GM12878 (cell line): ENCODE data around the gene TMEM127. TPM values are rescaled to one million over a fixed set of nuclear protein-coding genes. Genes with fewer than 3 reads are reported as not detected.

Source experiments
- ATAC-seq: fragments of 200-7000 bp; cut with Tn5 transposase; 3 replicates; pipeline ENCODE4 v1.9.1; 2020; ENCODE audit warnings: mild to moderate bottlenecking, moderate library complexity
- BruUV-seq: library from RNA; stranded (reverse); fragments of 400-500 nt; replicated peaks from 2 replicates; lab custom pipeline; 2021; lab: Mats Ljungman, UMichigan
- CTCF ChIA-PET: fragments of 300-600 bp; sonication (Branson Sonifier 250); formaldehyde crosslinking; extraction: SDS; loops from one replicate; lab custom pipeline; 2021; ENCODE audit warnings: inconsistent platforms; lab: Yijun Ruan, JAX
- POLR2A ChIA-PET: fragments of 350-600 bp; formaldehyde crosslinking; extraction: SDS; loops from one replicate; lab custom pipeline; 2021; ENCODE audit warnings: inconsistent platforms; lab: Charles Lee
- RAD21 ChIA-PET: fragments of 300-600 bp; sonication (Branson Sonifier 250); formaldehyde crosslinking; loops from one replicate; lab custom pipeline; 2023; ENCODE audit warnings: antibody characterized with exemption; ENCODE audit not compliant: unreplicated experiment; lab: Charles Lee
- SMC1A ChIA-PET: fragments of 300-600 bp; sonication (Branson Sonifier 250); formaldehyde crosslinking; loops from one replicate; lab custom pipeline; 2023; ENCODE audit not compliant: unreplicated experiment, uncharacterized antibody; lab: Charles Lee
- DNase-seq: peaks from one replicate; pipeline ENCODE4 v3.0.0-alpha.2; 2011; ENCODE audit warnings: low read depth, low spot score
- FAIRE-seq: peaks from 3 replicates; lab custom pipeline; 2011; peaks lifted over from hg19 to GRCh38; lab: Jason Lieb, UNC
- H2AFZ ChIP-seq: 2 replicates; pipeline ENCODE4 v1.6.0; 2011; ENCODE audit warnings: low read depth, low read length, control low read depth; ENCODE audit not compliant: control insufficient read depth
- H3K27ac ChIP-seq: 2 replicates; pipeline ENCODE4 v1.5.1; 2011; ENCODE audit warnings: control low read depth; ENCODE audit not compliant: control insufficient read depth, insufficient read depth
- H3K27me3 ChIP-seq, 2 experiments: replicated peaks in 1 of 2; 2 replicates each; pipeline versions ENCODE4 v1.6.0 to v1.6.1; 2011; ENCODE audit warnings: low read length in 1 of 2; ENCODE audit not compliant: control insufficient read depth in 2 of 2, insufficient read depth in 2 of 2
- H3K36me3 ChIP-seq, 2 experiments: 2 replicates each; pipeline ENCODE4 v1.5.1; 2011; ENCODE audit warnings: low read length in 1 of 2; ENCODE audit not compliant: control insufficient read depth in 2 of 2, insufficient read depth in 2 of 2
- H3K4me1 ChIP-seq: 2 replicates; pipeline ENCODE4 v1.6.1; 2011; ENCODE audit warnings: mild to moderate bottlenecking, low read length, moderate library complexity, mixed read lengths; ENCODE audit not compliant: control insufficient read depth, insufficient read depth
- H3K4me2 ChIP-seq: 2 replicates; pipeline ENCODE4 v1.6.0; 2011; ENCODE audit warnings: control low read depth; ENCODE audit not compliant: control insufficient read depth, insufficient read depth
- H3K4me3 ChIP-seq: fragments of 200-600 bp; sonication (generic); 2 replicates; pipeline ENCODE4 v1.5.1; 2016
- H3K79me2 ChIP-seq: 2 replicates; pipeline ENCODE4 v1.6.0; 2011; ENCODE audit warnings: low read length; ENCODE audit not compliant: control insufficient read depth, insufficient read depth
- H3K9ac ChIP-seq: 2 replicates; pipeline ENCODE4 v1.8.0; 2011; ENCODE audit warnings: low read length, control low read depth, mixed read lengths; ENCODE audit not compliant: control insufficient read depth, insufficient read depth
- H3K9me3 ChIP-seq: replicated peaks from 3 replicates; pipeline ENCODE4 v1.5.1; 2011; ENCODE audit warnings: mild to moderate bottlenecking, low read length; ENCODE audit not compliant: control insufficient read depth, insufficient read depth
- H4K20me1 ChIP-seq: 2 replicates; pipeline ENCODE4 v1.6.0; 2011; ENCODE audit not compliant: control insufficient read depth, insufficient read depth
- BACH1 ChIP-seq: fragments of 450-650 bp; IDR thresholded peaks from 2 replicates; pipeline ENCODE4 v1.6.1; 2017; ENCODE audit warnings: mild to moderate bottlenecking, borderline replicate concordance
- CHD2 ChIP-seq: IDR thresholded peaks from 2 replicates; pipeline ENCODE4 v1.6.1; 2011; ENCODE audit warnings: low read depth, low read length, improper control_type of control experiment, borderline replicate concordance
- MTA2 ChIP-seq: fragments of 450-650 bp; IDR thresholded peaks from 2 replicates; pipeline ENCODE4 v1.6.1; 2016; ENCODE audit warnings: low read depth, mild to moderate bottlenecking, moderate library complexity
- RFX5 ChIP-seq: IDR thresholded peaks from 2 replicates; pipeline ENCODE4 v1.6.1; 2011; ENCODE audit warnings: low read depth, low read length, improper control_type of control experiment
- SMC3 ChIP-seq: IDR thresholded peaks from 2 replicates; pipeline ENCODE4 v1.6.1; 2011; ENCODE audit warnings: low read length, improper control_type of control experiment, borderline replicate concordance
- SUPT20H ChIP-seq: IDR thresholded peaks from 2 replicates; pipeline ENCODE4 v1.6.1; 2011; ENCODE audit warnings: low read depth, mild to moderate bottlenecking, low read length, moderate library complexity, borderline replicate concordance; ENCODE audit not compliant: control insufficient read depth
- ZNF24 ChIP-seq: fragments of 450-650 bp; IDR thresholded peaks from 2 replicates; pipeline ENCODE4 v1.6.1; 2017; ENCODE audit warnings: antibody characterized with exemption, mild to moderate bottlenecking
- ZNF384 ChIP-seq: IDR thresholded peaks from 2 replicates; pipeline ENCODE4 v1.6.1; 2012; ENCODE audit warnings: low read depth, mild to moderate bottlenecking, low read length, improper control_type of control experiment, borderline replicate concordance
- WGBS: methylation state at CpG from one replicate; pipeline ENCODE4 v1.1.6; 2016; ENCODE audit warnings: low lambda C conversion rate; ENCODE audit not compliant: insufficient replicate concordance, insufficient coverage; ENCODE audit errors: missing lambda C conversion rate; 5-methylcytosine and 5-hydroxymethylcytosine counted together
- in situ Hi-C: fragments of 300-500 bp; cut with MboI; formaldehyde crosslinking; loops from 9 replicates; pipeline ENCODE4 v1.14.3; 2018; ENCODE audit warnings: mixed read lengths
- intact Hi-C: fragments of 100-400 bp; cut with micrococcal nuclease; formaldehyde crosslinking; loops from one replicate; pipeline ENCODE4 v1.14.2; 2022; ENCODE audit not compliant: unreplicated experiment
- polyA plus RNA-seq, 11 experiments: library from polyadenylated mRNA; depleted of rRNA in 4 of 11; unstranded in 6 of 11; stranded (reverse) in 5 of 11; fragments of >200 nt; fragmentation: Nextera tagmentation in 4 of 11; fragmentation: Illumina TruSeq in 1 of 11; extraction: Ambion mirVana in 4 of 11; extraction: Trizol in 1 of 11; gene quantifications; 1 replicate in 1 of 11; 2 replicates in 10 of 11; pipeline versions ENCODE4 v1.2.1 to v1.2.3, GENCODE V29; 2011 to 2016; ENCODE audit warnings: inconsistent platforms in 2 of 11, missing spikeins in 2 of 11, low read depth in 1 of 11
- total RNA-seq, 4 experiments: library from RNA; depleted of rRNA in 3 of 4; stranded (reverse); fragments of >200 nt in 3 of 4; fragmentation: Illumina TruSeq in 1 of 4; extraction: Trizol in 1 of 4; gene quantifications; 2 replicates each; pipeline versions ENCODE4 v1.2.1 to v1.2.3, GENCODE V29; 2013 to 2021
- TF ChIP-seq, protein P1 (sequence below): fragments of 450-650 bp; formaldehyde crosslinking; IDR thresholded peaks from 2 replicates; pipeline ENCODE4 v1.4.0; 2020; ENCODE audit warnings: mild to moderate bottlenecking, moderate library complexity
- TF ChIP-seq, protein P2 (sequence below): fragments of 150-350 bp; IDR thresholded peaks from 2 replicates; pipeline ENCODE4 v1.6.1; 2014; ENCODE audit warnings: mild to moderate bottlenecking, low read depth, low read length
- TF ChIP-seq, protein P3 (sequence below): fragments of 450-650 bp; IDR thresholded peaks from 2 replicates; pipeline ENCODE4 v1.6.1; 2017; ENCODE audit warnings: mild to moderate bottlenecking
- TF ChIP-seq, protein P4 (sequence below): IDR thresholded peaks from 2 replicates; pipeline ENCODE4 v1.6.1; 2011; ENCODE audit warnings: borderline replicate concordance, low read depth, mild to moderate bottlenecking, moderate library complexity, mixed read lengths, low read length; ENCODE audit not compliant: insufficient read depth; ENCODE audit errors: extremely low read length

The TMEM127 gene
- total and polyA plus RNA-seq, 10 of the 15 experiments (the other 5 are each of a cell fraction or from before 2014, with no cell fraction given) = 2.6 to 27.2 (median 17.7) TPM

DNA sequence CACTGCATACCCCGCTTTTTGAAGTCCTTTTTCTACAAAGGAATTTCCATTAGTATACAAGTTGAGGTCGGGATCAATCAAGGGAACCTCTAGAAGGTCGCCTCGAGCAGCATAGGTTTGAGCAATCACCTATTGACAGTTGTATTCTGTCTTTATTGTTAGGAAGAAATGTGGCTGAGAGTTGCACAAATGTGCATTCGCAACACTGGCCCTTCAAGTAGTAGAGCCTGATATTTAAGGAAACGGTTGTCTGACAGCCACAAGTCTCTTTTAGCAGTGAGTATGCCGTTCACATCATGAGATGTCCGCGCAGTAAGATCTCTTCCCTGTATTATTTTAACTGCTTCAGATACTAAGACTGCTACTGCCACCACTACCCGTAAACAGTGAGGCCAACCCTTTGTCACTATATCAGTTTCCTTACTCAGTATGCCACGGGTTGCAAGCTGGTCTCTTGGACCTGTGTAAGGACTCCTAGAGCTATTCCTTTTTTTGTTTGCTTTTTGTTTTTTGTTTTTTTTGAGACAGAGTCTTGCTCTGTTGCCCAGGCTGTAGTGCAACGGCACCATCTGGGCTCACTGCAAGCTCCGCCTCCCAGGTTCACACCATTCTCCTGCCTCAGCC lies 47.2 kb downstream of the TMEM127 start:
- H4K20me1 ChIP-seq = no peaks in the 10 kb centered on the region
- no peaks in the 10 kb centered on the region for H3K9me3 ChIP-seq
- no peak overlapping the region for H3K9ac ChIP-seq
- in situ Hi-C loops = no loop called here
- no peaks in the 10 kb centered on the region for H3K79me2 ChIP-seq
- CTCF ChIA-PET = no interaction called here
- intact Hi-C loops = no loop called here
- DNase-seq (no peak), FAIRE-seq (no peak), ATAC-seq (no peak)
- no peaks in the 10 kb centered on the region for H3K4me1 ChIP-seq
- SMC1A ChIA-PET = no interaction called here
- no peaks in the 10 kb centered on the region for H3K27me3 ChIP-seq
- H3K4me2 ChIP-seq = no peak overlapping the region
- H3K27ac ChIP-seq = no peak overlapping the region
- no peaks in the 10 kb centered on the region for H3K36me3 ChIP-seq
- POLR2A ChIA-PET = no interaction called here
- WGBS = 81% methylated on average over 13 of the region's 13 CpGs
- RAD21 ChIA-PET = no interaction called here
- BruUV-seq = no TSS peak
- H3K4me3 ChIP-seq = no peak overlapping the region
- H2AFZ ChIP-seq = no peak overlapping the region
- no peak for TF ChIP-seq ZNF384
- TF ChIP-seq SMC3 = no peak
- no peak for TF ChIP-seq SUPT20H
- TF ChIP-seq, protein P1, sequence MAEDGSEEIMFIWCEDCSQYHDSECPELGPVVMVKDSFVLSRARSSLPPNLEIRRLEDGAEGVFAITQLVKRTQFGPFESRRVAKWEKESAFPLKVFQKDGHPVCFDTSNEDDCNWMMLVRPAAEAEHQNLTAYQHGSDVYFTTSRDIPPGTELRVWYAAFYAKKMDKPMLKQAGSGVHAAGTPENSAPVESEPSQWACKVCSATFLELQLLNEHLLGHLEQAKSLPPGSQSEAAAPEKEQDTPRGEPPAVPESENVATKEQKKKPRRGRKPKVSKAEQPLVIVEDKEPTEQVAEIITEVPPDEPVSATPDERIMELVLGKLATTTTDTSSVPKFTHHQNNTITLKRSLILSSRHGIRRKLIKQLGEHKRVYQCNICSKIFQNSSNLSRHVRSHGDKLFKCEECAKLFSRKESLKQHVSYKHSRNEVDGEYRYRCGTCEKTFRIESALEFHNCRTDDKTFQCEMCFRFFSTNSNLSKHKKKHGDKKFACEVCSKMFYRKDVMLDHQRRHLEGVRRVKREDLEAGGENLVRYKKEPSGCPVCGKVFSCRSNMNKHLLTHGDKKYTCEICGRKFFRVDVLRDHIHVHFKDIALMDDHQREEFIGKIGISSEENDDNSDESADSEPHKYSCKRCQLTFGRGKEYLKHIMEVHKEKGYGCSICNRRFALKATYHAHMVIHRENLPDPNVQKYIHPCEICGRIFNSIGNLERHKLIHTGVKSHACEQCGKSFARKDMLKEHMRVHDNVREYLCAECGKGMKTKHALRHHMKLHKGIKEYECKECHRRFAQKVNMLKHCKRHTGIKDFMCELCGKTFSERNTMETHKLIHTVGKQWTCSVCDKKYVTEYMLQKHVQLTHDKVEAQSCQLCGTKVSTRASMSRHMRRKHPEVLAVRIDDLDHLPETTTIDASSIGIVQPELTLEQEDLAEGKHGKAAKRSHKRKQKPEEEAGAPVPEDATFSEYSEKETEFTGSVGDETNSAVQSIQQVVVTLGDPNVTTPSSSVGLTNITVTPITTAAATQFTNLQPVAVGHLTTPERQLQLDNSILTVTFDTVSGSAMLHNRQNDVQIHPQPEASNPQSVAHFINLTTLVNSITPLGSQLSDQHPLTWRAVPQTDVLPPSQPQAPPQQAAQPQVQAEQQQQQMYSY (CRISPR knock-in tag) = no peak
- TF ChIP-seq, protein P2, sequence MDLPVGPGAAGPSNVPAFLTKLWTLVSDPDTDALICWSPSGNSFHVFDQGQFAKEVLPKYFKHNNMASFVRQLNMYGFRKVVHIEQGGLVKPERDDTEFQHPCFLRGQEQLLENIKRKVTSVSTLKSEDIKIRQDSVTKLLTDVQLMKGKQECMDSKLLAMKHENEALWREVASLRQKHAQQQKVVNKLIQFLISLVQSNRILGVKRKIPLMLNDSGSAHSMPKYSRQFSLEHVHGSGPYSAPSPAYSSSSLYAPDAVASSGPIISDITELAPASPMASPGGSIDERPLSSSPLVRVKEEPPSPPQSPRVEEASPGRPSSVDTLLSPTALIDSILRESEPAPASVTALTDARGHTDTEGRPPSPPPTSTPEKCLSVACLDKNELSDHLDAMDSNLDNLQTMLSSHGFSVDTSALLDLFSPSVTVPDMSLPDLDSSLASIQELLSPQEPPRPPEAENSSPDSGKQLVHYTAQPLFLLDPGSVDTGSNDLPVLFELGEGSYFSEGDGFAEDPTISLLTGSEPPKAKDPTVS = no peak
- TF ChIP-seq, protein P3, sequence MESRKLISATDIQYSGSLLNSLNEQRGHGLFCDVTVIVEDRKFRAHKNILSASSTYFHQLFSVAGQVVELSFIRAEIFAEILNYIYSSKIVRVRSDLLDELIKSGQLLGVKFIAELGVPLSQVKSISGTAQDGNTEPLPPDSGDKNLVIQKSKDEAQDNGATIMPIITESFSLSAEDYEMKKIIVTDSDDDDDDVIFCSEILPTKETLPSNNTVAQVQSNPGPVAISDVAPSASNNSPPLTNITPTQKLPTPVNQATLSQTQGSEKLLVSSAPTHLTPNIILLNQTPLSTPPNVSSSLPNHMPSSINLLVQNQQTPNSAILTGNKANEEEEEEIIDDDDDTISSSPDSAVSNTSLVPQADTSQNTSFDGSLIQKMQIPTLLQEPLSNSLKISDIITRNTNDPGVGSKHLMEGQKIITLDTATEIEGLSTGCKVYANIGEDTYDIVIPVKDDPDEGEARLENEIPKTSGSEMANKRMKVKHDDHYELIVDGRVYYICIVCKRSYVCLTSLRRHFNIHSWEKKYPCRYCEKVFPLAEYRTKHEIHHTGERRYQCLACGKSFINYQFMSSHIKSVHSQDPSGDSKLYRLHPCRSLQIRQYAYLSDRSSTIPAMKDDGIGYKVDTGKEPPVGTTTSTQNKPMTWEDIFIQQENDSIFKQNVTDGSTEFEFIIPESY = no peak
- TF ChIP-seq BACH1 = no peak
- TF ChIP-seq, protein P4, sequence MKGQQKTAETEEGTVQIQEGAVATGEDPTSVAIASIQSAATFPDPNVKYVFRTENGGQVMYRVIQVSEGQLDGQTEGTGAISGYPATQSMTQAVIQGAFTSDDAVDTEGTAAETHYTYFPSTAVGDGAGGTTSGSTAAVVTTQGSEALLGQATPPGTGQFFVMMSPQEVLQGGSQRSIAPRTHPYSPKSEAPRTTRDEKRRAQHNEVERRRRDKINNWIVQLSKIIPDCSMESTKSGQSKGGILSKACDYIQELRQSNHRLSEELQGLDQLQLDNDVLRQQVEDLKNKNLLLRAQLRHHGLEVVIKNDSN = no peak
- TF ChIP-seq CHD2 = no peak
- TF ChIP-seq RFX5 = no peak
- TF ChIP-seq ZNF24 = no peak
- no peak for TF ChIP-seq MTA2
